Measurements from ENCODE around the gene MRPL48. TPM values are rescaled to one million over a fixed set of nuclear protein-coding genes. Genes with fewer than 3 reads are reported as not detected.

The MRPL48 gene
- total RNA-seq, 1 experiment from 2014 or later, result 66.8 TPM

DNA sequence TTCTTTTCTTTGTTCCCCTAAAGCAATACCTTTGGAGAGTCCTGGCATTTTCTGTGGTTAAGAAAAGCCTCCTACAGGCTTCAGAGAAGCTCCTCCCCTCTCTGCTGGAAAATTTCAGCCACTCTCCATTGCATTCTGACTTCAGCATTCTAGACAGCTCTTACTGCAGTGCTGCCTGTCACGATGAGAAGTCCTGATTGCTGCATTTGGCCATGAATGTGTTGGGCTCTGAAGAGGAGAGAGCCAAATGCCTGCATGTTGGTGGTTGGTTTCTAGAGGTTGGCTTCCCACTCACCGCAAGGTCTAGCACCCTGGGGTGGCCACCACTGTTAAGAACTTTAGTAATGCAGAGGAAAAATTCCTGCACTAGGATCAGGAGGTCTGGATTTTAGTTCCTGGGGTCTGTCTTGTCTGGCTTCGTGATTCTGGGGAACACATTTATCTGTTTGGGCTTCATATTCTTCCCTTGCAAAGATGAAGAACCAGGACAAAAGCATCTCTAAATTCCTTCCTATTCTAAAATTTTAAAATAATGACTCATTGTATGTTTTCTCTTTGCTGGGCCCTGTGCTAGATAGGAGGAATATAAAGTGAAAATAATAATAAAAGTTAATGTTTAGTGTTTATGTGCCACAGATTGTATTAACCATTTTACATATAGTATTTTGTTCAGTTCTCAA is 50.9 kb downstream of the MRPL48 start:
- Histone ChIP-seq H3K27me3 (ENCODE audit: insufficient read depth, low read length) (no peaks in the 10 kb centered on the region), H3K4me1 (ENCODE audit: control insufficient read depth in 1 of 2, insufficient read depth in 2 of 2, low read length in 2 of 2) (peaks cover 4 to 7% of the 10 kb centered on the region in 2 experiments; a peak in 2 of 4 replicates), H3K79me2 (ENCODE audit: insufficient read depth, low read length) (no peaks in the 10 kb centered on the region), H4K20me1 (ENCODE audit: insufficient read depth) (no peaks in the 10 kb centered on the region), H3K9me3 (ENCODE audit: control insufficient read depth in 1 of 2, insufficient read depth in 1 of 2, low read depth in 1 of 2, low read length in 2 of 2) (no peaks in the 10 kb centered on the region), H3K36me3 (ENCODE audit: control insufficient read depth in 1 of 2, insufficient read depth in 2 of 2, low read length in 2 of 2) (no peaks in the 10 kb centered on the region), H3K4me3 (replicated peaks in 1 of 2; ENCODE audit: low read depth in 1 of 2, low read length in 2 of 2) (no peak overlapping the region), H3K9me2 (ENCODE audit: insufficient read depth) (no peaks in the 10 kb centered on the region), H3K9ac (ENCODE audit: low read length) (no peak overlapping the region), H3K4me2 (ENCODE audit: low read length) (no peak overlapping the region), H2AFZ (ENCODE audit: low read depth, low read length, poor library complexity, severe bottlenecking) (no peak overlapping the region), H3K27ac (ENCODE audit: low read depth, low read length) (no peak overlapping the region)
- no TSS peak for BruUV-seq (replicated peaks)
- ChIA-PET RAD21 (ENCODE audit: low non-redundant PET in 1 of 2, low total read pairs in 2 of 2, uncharacterized antibody in 2 of 2, unreplicated experiment in 2 of 2) (interaction anchor here in 1 of 2 experiments (0.6 kb wide), 1 partner anchor 14 kb away, joined by 3 read pairs; no protein-coding TSS in a partner anchor), CTCF (no interaction called here), POLR2A (no interaction called here)
- intact Hi-C loops (cut with micrococcal nuclease), result no loop called here
- DNase-seq (ENCODE audit: low read depth, low spot score) (no peak), ATAC-seq (no peak)
- TF ChIP-seq POLR2A (IDR thresholded peaks at IDR 0.05; ENCODE audit: borderline replicate concordance, extremely low read depth, insufficient read depth, insufficient read length) (no peak), JUND (IDR thresholded peaks at IDR 0.05) (no peak), ZNF274 (IDR thresholded peaks at IDR 0.05; ENCODE audit: low read depth, low read length) (no peak), RAD21 (IDR thresholded peaks at IDR 0.05; ENCODE audit: low read depth) (no peak)

GRCh38 chr11:73839123-73839457 is 51.4 kb downstream of the MRPL48 start:
- Histone ChIP-seq H3K4me1 (ENCODE audit: control insufficient read depth in 1 of 2, insufficient read depth in 2 of 2, low read length in 2 of 2) (peaks cover 4 to 7% of the 10 kb centered on the region in 2 experiments; a peak in 2 of 4 replicates), H3K9me2 (ENCODE audit: insufficient read depth) (no peaks in the 10 kb centered on the region), H3K27me3 (ENCODE audit: insufficient read depth, low read length) (no peaks in the 10 kb centered on the region), H3K27ac (ENCODE audit: low read depth, low read length) (no peak overlapping the region), H3K4me3 (replicated peaks in 1 of 2; ENCODE audit: low read depth in 1 of 2, low read length in 2 of 2) (no peak overlapping the region), H3K36me3 (ENCODE audit: control insufficient read depth in 1 of 2, insufficient read depth in 2 of 2, low read length in 2 of 2) (no peaks in the 10 kb centered on the region), H3K9me3 (ENCODE audit: control insufficient read depth in 1 of 2, insufficient read depth in 1 of 2, low read depth in 1 of 2, low read length in 2 of 2) (no peaks in the 10 kb centered on the region), H3K4me2 (ENCODE audit: low read length) (no peak overlapping the region), H3K79me2 (ENCODE audit: insufficient read depth, low read length) (no peaks in the 10 kb centered on the region), H4K20me1 (ENCODE audit: insufficient read depth) (no peaks in the 10 kb centered on the region), H2AFZ (ENCODE audit: low read depth, low read length, poor library complexity, severe bottlenecking) (no peak overlapping the region), H3K9ac (ENCODE audit: low read length) (no peak overlapping the region)
- ChIA-PET RAD21 (ENCODE audit: low non-redundant PET in 1 of 2, low total read pairs in 2 of 2, uncharacterized antibody in 2 of 2, unreplicated experiment in 2 of 2) (no interaction called here), CTCF (no interaction called here), POLR2A (no interaction called here)
- TF ChIP-seq REST (IDR thresholded peaks at IDR 0.05; ENCODE audit: low read depth) (no peak), CTCF (IDR thresholded peaks at IDR 0.05 in 2 of 3, conservative IDR thresholded peaks at IDR 0.05 in 1 of 3; ENCODE audit: borderline replicate concordance in 1 of 3, insufficient read depth in 1 of 3, low read depth in 2 of 3, low read length in 2 of 3) (no peak), FOSL1 (IDR thresholded peaks at IDR 0.05; ENCODE audit: low read depth) (no peak), POLR2AphosphoS5 (IDR thresholded peaks at IDR 0.05; ENCODE audit: low read depth, low read length) (no peak)
- DNase-seq (ENCODE audit: low read depth, low spot score) (no peak), ATAC-seq (no peak)
- intact Hi-C loops (cut with micrococcal nuclease), result no loop called here
- no TSS peak for BruUV-seq (replicated peaks)
